ENCODE results near the gene RANBP1. TPM values are rescaled to one million over a fixed set of nuclear protein-coding genes. Genes with fewer than 3 reads are reported as not detected.

Gene RANBP1
- polyA plus RNA-seq, 2 of the 4 experiments (the other 2 are of a cell fraction): 239 to 338 TPM

GRCh38 chr22:20106205-20106848, 9.6 kb upstream of the RANBP1 start:
- ATAC-seq: no peak
- 95% methylated on average over 16 of the region's 20 CpGs for WGBS (ENCODE audit: missing lambda C conversion rate)
- no peaks in the 10 kb centered on the region for H3K9me3 ChIP-seq
- ChIA-PET CTCF (interaction anchor here (1.3 kb wide), 1 partner anchor 136 kb away, joined by 3 read pairs; no protein-coding TSS in a partner anchor), POLR2A (no interaction called here)
- no peak overlapping the region for H3K27ac ChIP-seq
- no peak for TF ChIP-seq POLR2A (IDR thresholded peaks at IDR 0.05; ENCODE audit: low read length)
- no peak for TF ChIP-seq MAFK (IDR thresholded peaks at IDR 0.05; ENCODE audit: partially characterized antibody)
- no peak for TF ChIP-seq HES2 (IDR thresholded peaks at IDR 0.05)
- no peak for TF ChIP-seq REST (IDR thresholded peaks at IDR 0.05)
- H3K4me3 ChIP-seq: no peak overlapping the region
- H3K4me1 ChIP-seq: no peaks in the 10 kb centered on the region
- DNase-seq (ENCODE audit: low read depth in 1 of 2, low spot score in 1 of 2): no peak
- FAIRE-seq: no peak
- no peak overlapping the region for H3K4me2 ChIP-seq

- no peak overlapping the region for H3K4me3 ChIP-seq
- no peaks in the 10 kb centered on the region for H3K9me3 ChIP-seq
- H3K27ac ChIP-seq: no peak overlapping the region
- no peaks in the 10 kb centered on the region for H3K4me1 ChIP-seq
- TF ChIP-seq RNF2 (IDR thresholded peaks at IDR 0.05; ENCODE audit: borderline replicate concordance, low read depth): no peak
- no peak for TF ChIP-seq JUN (IDR thresholded peaks at IDR 0.05)
- TF ChIP-seq BCL3 (IDR thresholded peaks at IDR 0.05): no peak
- no peak for TF ChIP-seq HEYL (CRISPR knock-in tag; IDR thresholded peaks at IDR 0.05)
- TF ChIP-seq FOSL2 (IDR thresholded peaks at IDR 0.05): no peak
- TF ChIP-seq FOSL2 (CRISPR knock-in tag; IDR thresholded peaks at IDR 0.05): no peak
- no peak for TF ChIP-seq NPAS2 (CRISPR knock-in tag; IDR thresholded peaks at IDR 0.05; ENCODE audit: borderline replicate concordance)
- CTCF ChIA-PET: interaction anchor here (1.3 kb wide), 1 partner anchor 137 kb away, joined by 3 read pairs; no protein-coding TSS in a partner anchor
- 98% methylated on average over 5 of the region's 10 CpGs for WGBS (ENCODE audit: missing lambda C conversion rate)
- POLR2A ChIA-PET: no interaction called here
- FAIRE-seq: no peak
- no peak for DNase-seq (ENCODE audit: low read depth in 1 of 2, low spot score in 1 of 2)
- no peak for ATAC-seq
- no peak overlapping the region for H3K4me2 ChIP-seq
Observed at GRCh38 chr22:20106849-20107237, 9.1 kb upstream of the RANBP1 start.

- WGBS (ENCODE audit: missing lambda C conversion rate): 96% methylated on average over 6 of the region's 7 CpGs
- DNase-seq (ENCODE audit: low read depth in 1 of 2, low spot score in 1 of 2) (no peak), FAIRE-seq (no peak), ATAC-seq (no peak)
- ChIA-PET CTCF (interaction anchor here (1.3 to 2.2 kb wide), 2 partner anchors 12 to 137 kb away, joined by 3 to 7 read pairs; no protein-coding TSS in a partner anchor), POLR2A (no interaction called here)
- Histone ChIP-seq H3K27ac (no peak overlapping the region), H3K9me3 (no peaks in the 10 kb centered on the region), H3K4me3 (no peak overlapping the region), H3K4me1 (no peaks in the 10 kb centered on the region), H3K4me2 (no peak overlapping the region)
- no peak for TF ChIP-seq CTCF (IDR thresholded peaks at IDR 0.05)
- no peak for TF ChIP-seq POLR2AphosphoS2 (conservative IDR thresholded peaks at IDR 0.05; ENCODE audit: low read length)
Observed at GRCh38 chr22:20107471-20107901, 8.4 kb upstream of the RANBP1 start.
